Body of pancreas (tissue), 4 donors: ENCODE data around the gene NLRP7.
"Not testable (repeated sequence)": the region's sequence is repeated elsewhere in the genome, so short reads cannot be mapped to it uniquely, and the experiment has no call there.

Experiments
- CTCF ChIP-seq, 7 experiments: fragments of 450-650 bp in 4 of 7; fragments of 200-600 bp in 3 of 7; sonication (generic) in 3 of 7; IDR thresholded peaks; one replicate each; pipeline ENCODE4 v1.5.1; 2016 to 2019; ENCODE audit warnings: antibody characterized with exemption in 7 of 7
- POLR2A ChIP-seq, 3 donors: fragments of 450-650 bp; IDR thresholded peaks; one replicate each; pipeline ENCODE4 v1.6.1; 2016; ENCODE audit warnings: antibody characterized with exemption in 3 of 3, mild to moderate bottlenecking in 2 of 3

DNA sequence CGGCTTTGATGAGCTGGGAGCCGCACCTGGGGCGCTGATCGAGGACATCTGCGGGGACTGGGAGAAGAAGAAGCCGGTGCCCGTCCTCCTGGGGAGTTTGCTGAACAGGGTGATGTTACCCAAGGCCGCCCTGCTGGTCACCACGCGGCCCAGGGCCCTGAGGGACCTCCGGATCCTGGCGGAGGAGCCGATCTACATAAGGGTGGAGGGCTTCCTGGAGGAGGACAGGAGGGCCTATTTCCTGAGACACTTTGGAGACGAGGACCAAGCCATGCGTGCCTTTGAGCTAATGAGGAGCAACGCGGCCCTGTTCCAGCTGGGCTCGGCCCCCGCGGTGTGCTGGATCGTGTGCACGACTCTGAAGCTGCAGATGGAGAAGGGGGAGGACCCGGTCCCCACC is 35.2 kb upstream of the NLRP7 start:
- TF ChIP-seq POLR2A, CTCF (IDR thresholded peaks at IDR 0.05): not testable (repeated sequence)
